Prostate gland (tissue), 2 donors: Measurements from ENCODE around the gene OBSL1.
A peak's percentile ranks its signal among the peaks of the same experiment; 100 is the strongest.

Experiments
- CTCF ChIP-seq, 4 experiments: fragments of 200-600 bp in 2 of 4; fragments of 450-650 bp in 2 of 4; sonication (generic) in 2 of 4; IDR thresholded peaks; 1 replicate in 3 of 4; 2 replicates in 1 of 4; pipeline ENCODE4 v1.5.1; 2016 to 2019; ENCODE audit warnings: antibody characterized with exemption in 4 of 4, mild to moderate bottlenecking in 2 of 4, moderate library complexity in 2 of 4
- POLR2A ChIP-seq: fragments of 450-650 bp; IDR thresholded peaks from one replicate; pipeline ENCODE4 v1.6.1; 2016; ENCODE audit warnings: antibody characterized with exemption, mild to moderate bottlenecking

GRCh38 chr2:219543596-219544358, 27.6 kb downstream of the OBSL1 start, which contains the start of the genes CHPF and TMEM198:
- peak in 2 of 4 experiments; percentile 4 to 20 for TF ChIP-seq CTCF (IDR thresholded peaks at IDR 0.05)
- TF ChIP-seq POLR2A: peak; percentile 73
